WTC11 (cell line): ENCODE measurements around the gene SLC9A3. TPM values are rescaled to one million over a fixed set of nuclear protein-coding genes. Genes with fewer than 3 reads are reported as not detected.

Source experiments
- ATAC-seq: fragments of 200-7000 bp; cut with Tn5 transposase; 2 replicates; pipeline ENCODE4 v1.10.0; 2021; ENCODE audit warnings: mild to moderate bottlenecking, moderate library complexity
- CTCF ChIA-PET: fragments of 300-600 bp; sonication (Branson Sonifier 250); formaldehyde crosslinking; loops from one replicate; lab custom pipeline; 2021; ENCODE audit warnings: antibody characterized with exemption; lab: Charles Lee
- POLR2A ChIA-PET: fragments of 350-600 bp; sonication (Branson Sonifier 250); formaldehyde crosslinking; loops from one replicate; lab custom pipeline; 2021; ENCODE audit warnings: antibody characterized with exemption; lab: Charles Lee
- DNase-seq: peaks from one replicate; pipeline ENCODE4 v3.0.0; 2021; ENCODE audit warnings: low spot score
- H3K27ac Mint-ChIP-seq: 2 replicates; pipeline ENCODE4 v1.8.0; 2021; ENCODE audit warnings: mixed read lengths
- H3K27me3 Mint-ChIP-seq: 2 replicates; pipeline ENCODE4 v1.8.0; 2021; ENCODE audit warnings: low read depth, mild to moderate bottlenecking, moderate library complexity, mixed read lengths
- H3K36me3 Mint-ChIP-seq: 2 replicates; pipeline ENCODE4 v1.8.0; 2021; ENCODE audit warnings: mixed read lengths
- H3K4me1 Mint-ChIP-seq: 2 replicates; pipeline ENCODE4 v1.8.0; 2022; ENCODE audit warnings: mixed read lengths
- H3K4me3 Mint-ChIP-seq: 2 replicates; pipeline ENCODE4 v1.8.0; 2021; ENCODE audit warnings: mild to moderate bottlenecking, moderate library complexity, mixed read lengths
- H3K9me3 Mint-ChIP-seq: 2 replicates; pipeline ENCODE4 v1.8.0; 2021; ENCODE audit warnings: mixed read lengths
- ARID4B ChIP-seq: sonication (generic); formaldehyde crosslinking; IDR thresholded peaks from 2 replicates; pipeline ENCODE4 v1.8.0; 2023; ENCODE audit warnings: missing genetic modification reagents, mild to moderate bottlenecking, borderline replicate concordance
- ATF6 ChIP-seq: sonication (generic); formaldehyde crosslinking; IDR thresholded peaks from 2 replicates; pipeline ENCODE4 v1.8.1; 2023; ENCODE audit warnings: mild to moderate bottlenecking, missing genetic modification reagents
- CREB1 ChIP-seq: sonication (generic); formaldehyde crosslinking; IDR thresholded peaks from 2 replicates; pipeline ENCODE4 v1.8.0; 2023; ENCODE audit warnings: mild to moderate bottlenecking, missing genetic modification reagents
- CREM ChIP-seq: sonication (generic); formaldehyde crosslinking; IDR thresholded peaks from 2 replicates; pipeline ENCODE4 v1.8.1; 2022; ENCODE audit warnings: mild to moderate bottlenecking, missing genetic modification reagents, moderate library complexity
- CTCF ChIP-seq: fragments of 200-600 bp; IDR thresholded peaks from 2 replicates; pipeline ENCODE4 v1.8.0; 2022; ENCODE audit warnings: antibody characterized with exemption
- FOXK1 ChIP-seq: sonication (generic); formaldehyde crosslinking; IDR thresholded peaks from 2 replicates; pipeline ENCODE4 v1.8.0; 2022; ENCODE audit warnings: mild to moderate bottlenecking, moderate library complexity, missing genetic modification reagents
- FOXP4 ChIP-seq: sonication (generic); formaldehyde crosslinking; IDR thresholded peaks from 2 replicates; pipeline ENCODE4 v1.8.0; 2022; ENCODE audit warnings: mild to moderate bottlenecking, missing genetic modification reagents
- GRHL2 ChIP-seq: fragments of 250-450 bp; sonication (Bioruptor Pico); IDR thresholded peaks from 2 replicates; pipeline ENCODE4 v1.8.0; 2022; ENCODE audit warnings: mild to moderate bottlenecking, moderate library complexity; ENCODE audit not compliant: insufficient replicate concordance, severe bottlenecking
- GTF2I ChIP-seq: fragments of 250-450 bp; sonication (Bioruptor Pico); conservative IDR thresholded peaks from 2 replicates; pipeline ENCODE4 v1.4.0; 2021; ENCODE audit warnings: mild to moderate bottlenecking
- IRF2 ChIP-seq: sonication (generic); formaldehyde crosslinking; IDR thresholded peaks from 2 replicates; pipeline ENCODE4 v1.8.0; 2022; ENCODE audit warnings: low read depth, missing genetic modification reagents, borderline replicate concordance
- MAX ChIP-seq: sonication (generic); formaldehyde crosslinking; IDR thresholded peaks from 2 replicates; pipeline ENCODE4 v1.8.0; 2022; ENCODE audit warnings: mild to moderate bottlenecking, missing genetic modification reagents
- MXD4 ChIP-seq: fragments of 250-450 bp; sonication (Bioruptor Pico); IDR thresholded peaks from 2 replicates; pipeline ENCODE4 v1.8.0; 2021; ENCODE audit warnings: mild to moderate bottlenecking, moderate library complexity, borderline replicate concordance
- NR2C2 ChIP-seq: sonication (generic); formaldehyde crosslinking; IDR thresholded peaks from 2 replicates; pipeline ENCODE4 v1.8.0; 2022; ENCODE audit warnings: mild to moderate bottlenecking, missing genetic modification reagents
- NR3C1 ChIP-seq: sonication (generic); formaldehyde crosslinking; conservative IDR thresholded peaks from 2 replicates; pipeline ENCODE4 v1.8.1; 2023; ENCODE audit warnings: low read depth, mild to moderate bottlenecking, missing genetic modification reagents
- PRRX2 ChIP-seq: fragments of 250-450 bp; sonication (Bioruptor Pico); IDR thresholded peaks from 2 replicates; pipeline ENCODE4 v1.8.0; 2021; ENCODE audit warnings: mild to moderate bottlenecking
- SMAD3 ChIP-seq: sonication (generic); formaldehyde crosslinking; IDR thresholded peaks from 2 replicates; pipeline ENCODE4 v1.8.0; 2022; ENCODE audit warnings: missing genetic modification reagents, mild to moderate bottlenecking, borderline replicate concordance
- SMAD4 ChIP-seq: sonication (generic); formaldehyde crosslinking; IDR thresholded peaks from 2 replicates; pipeline ENCODE4 v1.8.0; 2022; ENCODE audit warnings: mild to moderate bottlenecking, missing genetic modification reagents
- USF2 ChIP-seq: sonication (generic); formaldehyde crosslinking; IDR thresholded peaks from 2 replicates; pipeline ENCODE4 v1.8.1; 2023; ENCODE audit warnings: mild to moderate bottlenecking, missing genetic modification reagents, moderate library complexity
- ZNF121 ChIP-seq: sonication (generic); formaldehyde crosslinking; IDR thresholded peaks from 2 replicates; pipeline ENCODE4 v1.8.0; 2023; ENCODE audit warnings: missing genetic modification reagents
- ZNF423 ChIP-seq: fragments of 250-450 bp; sonication (Bioruptor Pico); IDR thresholded peaks from 2 replicates; pipeline ENCODE4 v2.1.2; 2022; ENCODE audit warnings: mild to moderate bottlenecking, moderate library complexity
- total RNA-seq: library from RNA; stranded (reverse); gene quantifications from 3 replicates; pipeline ENCODE4 v1.2.3, GENCODE V29; 2021

Gene SLC9A3
- total RNA-seq, 1 experiment from 2014 or later, result 1.6 TPM

GRCh38 chr5:479566-480319 is 44.5 kb downstream of the SLC9A3 start:
- no peaks in the 10 kb centered on the region for H3K9me3 Mint-ChIP-seq
- H3K36me3 Mint-ChIP-seq, result no peaks in the 10 kb centered on the region
- no peak for ATAC-seq
- TF ChIP-seq CREB1 (CRISPR knock-in tag) (no peak), NR2C2 (no peak), ZNF121 (CRISPR knock-in tag) (no peak), FOXK1 (CRISPR knock-in tag) (no peak), GTF2I (CRISPR knock-in tag) (no peak), CTCF (no peak), USF2 (CRISPR knock-in tag) (no peak), MAX (CRISPR knock-in tag) (no peak), PRRX2 (CRISPR knock-in tag) (no peak), NR3C1 (CRISPR knock-in tag) (no peak), IRF2 (CRISPR knock-in tag) (no peak), ARID4B (CRISPR knock-in tag) (no peak), SMAD3 (CRISPR knock-in tag) (no peak), FOXP4 (no peak), SMAD4 (CRISPR knock-in tag) (no peak), CREM (CRISPR knock-in tag) (no peak), ATF6 (CRISPR knock-in tag) (no peak), GRHL2 (no peak), MXD4 (CRISPR knock-in tag) (no peak), ZNF423 (CRISPR knock-in tag) (no peak)
- TF ChIP-seq, all 79 proteins: peak for 0
- POLR2A ChIA-PET, result no interaction called here
- DNase-seq, result no peak
- Mint-ChIP-seq H3K4me3 (no peak overlapping the region), H3K4me1 (peaks cover 2% of the 10 kb centered on the region; the same call in 1 of the 2 replicates), H3K27ac (no peak overlapping the region), H3K27me3 (peaks cover 35% of the 10 kb centered on the region)
- CTCF ChIA-PET, result interaction anchor here (1.7 kb wide), 1 partner anchor 33 kb away, joined by 6 read pairs; no protein-coding TSS in a partner anchor
